Panc1 (cell line): ENCODE results near the gene GBA2. TPM values are rescaled to one million over a fixed set of nuclear protein-coding genes. Genes with fewer than 3 reads are reported as not detected.

Experiments used
- ATAC-seq: fragments of 200-7000 bp; cut with Tn5 transposase; 2 replicates; pipeline ENCODE4 v1.9.1; 2020; ENCODE audit warnings: mild to moderate bottlenecking, moderate library complexity
- BruUV-seq: library from RNA; stranded (reverse); fragments of 400-500 nt; replicated peaks from 2 replicates; lab custom pipeline; 2021; lab: Mats Ljungman, UMichigan
- CTCF ChIA-PET: fragments of 300-600 bp; sonication (Branson Sonifier 250); formaldehyde crosslinking; loops from one replicate; lab custom pipeline; 2022; ENCODE audit warnings: antibody characterized with exemption; lab: Charles Lee
- POLR2A ChIA-PET: fragments of 300-600 bp; sonication (Branson Sonifier 250); formaldehyde crosslinking; loops from one replicate; lab custom pipeline; 2022; ENCODE audit warnings: antibody characterized with exemption; lab: Charles Lee
- DNase-seq: peaks from one replicate; pipeline ENCODE4 v3.0.0-alpha.2; 2010; ENCODE audit warnings: low read depth, low spot score
- H3K27ac ChIP-seq: 2 replicates; pipeline ENCODE4 v1.5.1; 2011; ENCODE audit warnings: mild to moderate bottlenecking, low read length, inconsistent platforms
- H3K27me3 ChIP-seq: fragments of 200-500 bp; sonication (Bioruptor generic); 2 replicates; pipeline ENCODE4 v1.6.0; 2014; ENCODE audit warnings: low read length, inconsistent platforms; ENCODE audit not compliant: control insufficient read depth, insufficient read depth
- H3K36me3 ChIP-seq: fragments of 200-500 bp; sonication (Bioruptor generic); 2 replicates; pipeline ENCODE4 v1.5.1; 2014; ENCODE audit warnings: inconsistent platforms, mild to moderate bottlenecking, low read length, moderate library complexity; ENCODE audit not compliant: control insufficient read depth, insufficient read depth
- H3K4me1 ChIP-seq: 2 replicates; pipeline ENCODE4 v1.5.1; 2011; ENCODE audit warnings: inconsistent platforms, mild to moderate bottlenecking, low read length, moderate library complexity; ENCODE audit not compliant: control insufficient read depth, insufficient read depth
- H3K4me3 ChIP-seq, 2 experiments: 2 replicates each; pipeline ENCODE4 v1.5.1; 2011 to 2012; ENCODE audit warnings: low read depth in 2 of 2, low read length in 2 of 2, mild to moderate bottlenecking in 2 of 2, inconsistent platforms in 1 of 2, moderate library complexity in 1 of 2
- H3K9me3 ChIP-seq: fragments of 200-500 bp; sonication (Bioruptor generic); 2 replicates; pipeline ENCODE4 v1.5.1; 2014; ENCODE audit warnings: low read depth, mild to moderate bottlenecking, inconsistent platforms, low read length, moderate library complexity; ENCODE audit not compliant: control insufficient read depth, insufficient read depth
- CTCF ChIP-seq: fragments of 450-650 bp; IDR thresholded peaks from 2 replicates; pipeline ENCODE4 v1.5.1; 2017; ENCODE audit warnings: mild to moderate bottlenecking
- POLR2AphosphoS5 ChIP-seq: IDR thresholded peaks from 2 replicates; pipeline ENCODE4 v1.6.1; 2012; ENCODE audit warnings: mild to moderate bottlenecking, low read depth, low read length, moderate library complexity
- SIN3A ChIP-seq: IDR thresholded peaks from 2 replicates; pipeline ENCODE4 v1.6.1; 2012; ENCODE audit warnings: low read depth, mild to moderate bottlenecking, low read length, moderate library complexity, borderline replicate concordance; ENCODE audit not compliant: insufficient read depth
- TCF7L2 ChIP-seq: IDR thresholded peaks from 2 replicates; pipeline ENCODE4 v1.6.1; 2011; ENCODE audit warnings: mild to moderate bottlenecking, low read depth, low read length, inconsistent platforms
- in situ Hi-C: cut with HindIII; loops from 2 replicates; pipeline ENCODE4 v1.10.0; 2016; ENCODE audit warnings: low sequenced_read_pairs, low pct_unique_long_range_greater_than_20kb
- intact Hi-C: fragments of 100-400 bp; cut with micrococcal nuclease; formaldehyde crosslinking; loops from one replicate; pipeline ENCODE4 v1.10.0; 2022; ENCODE audit not compliant: unreplicated experiment
- total RNA-seq: library from RNA; stranded (reverse); gene quantifications from one replicate; pipeline ENCODE4 v1.2.1, GENCODE V29; 2021; ENCODE audit not compliant: unreplicated experiment
- TF ChIP-seq, protein P1 (sequence below), 2 experiments: IDR thresholded peaks; 2 replicates each; pipeline ENCODE4 v1.6.1; 2011 to 2012; ENCODE audit warnings: low read depth in 2 of 2, control low read depth in 1 of 2, low read length in 1 of 2, mild to moderate bottlenecking in 1 of 2, moderate library complexity in 1 of 2; ENCODE audit not compliant: insufficient read depth in 1 of 2

The GBA2 gene
- total RNA-seq, 1 experiment from 2014 or later = 109 TPM

- TF ChIP-seq, protein P1, sequence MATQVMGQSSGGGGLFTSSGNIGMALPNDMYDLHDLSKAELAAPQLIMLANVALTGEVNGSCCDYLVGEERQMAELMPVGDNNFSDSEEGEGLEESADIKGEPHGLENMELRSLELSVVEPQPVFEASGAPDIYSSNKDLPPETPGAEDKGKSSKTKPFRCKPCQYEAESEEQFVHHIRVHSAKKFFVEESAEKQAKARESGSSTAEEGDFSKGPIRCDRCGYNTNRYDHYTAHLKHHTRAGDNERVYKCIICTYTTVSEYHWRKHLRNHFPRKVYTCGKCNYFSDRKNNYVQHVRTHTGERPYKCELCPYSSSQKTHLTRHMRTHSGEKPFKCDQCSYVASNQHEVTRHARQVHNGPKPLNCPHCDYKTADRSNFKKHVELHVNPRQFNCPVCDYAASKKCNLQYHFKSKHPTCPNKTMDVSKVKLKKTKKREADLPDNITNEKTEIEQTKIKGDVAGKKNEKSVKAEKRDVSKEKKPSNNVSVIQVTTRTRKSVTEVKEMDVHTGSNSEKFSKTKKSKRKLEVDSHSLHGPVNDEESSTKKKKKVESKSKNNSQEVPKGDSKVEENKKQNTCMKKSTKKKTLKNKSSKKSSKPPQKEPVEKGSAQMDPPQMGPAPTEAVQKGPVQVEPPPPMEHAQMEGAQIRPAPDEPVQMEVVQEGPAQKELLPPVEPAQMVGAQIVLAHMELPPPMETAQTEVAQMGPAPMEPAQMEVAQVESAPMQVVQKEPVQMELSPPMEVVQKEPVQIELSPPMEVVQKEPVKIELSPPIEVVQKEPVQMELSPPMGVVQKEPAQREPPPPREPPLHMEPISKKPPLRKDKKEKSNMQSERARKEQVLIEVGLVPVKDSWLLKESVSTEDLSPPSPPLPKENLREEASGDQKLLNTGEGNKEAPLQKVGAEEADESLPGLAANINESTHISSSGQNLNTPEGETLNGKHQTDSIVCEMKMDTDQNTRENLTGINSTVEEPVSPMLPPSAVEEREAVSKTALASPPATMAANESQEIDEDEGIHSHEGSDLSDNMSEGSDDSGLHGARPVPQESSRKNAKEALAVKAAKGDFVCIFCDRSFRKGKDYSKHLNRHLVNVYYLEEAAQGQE (IDR thresholded peaks at IDR 0.05; ENCODE audit: insufficient read depth in 1 of 2, low read depth in 2 of 2, low read length in 1 of 2) = no peak
- TF ChIP-seq TCF7L2 (no peak), SIN3A (no peak), CTCF (no peak), POLR2AphosphoS5 (no peak)
- no peak overlapping the region for H3K27ac ChIP-seq
- intact Hi-C loops = no loop called here
- no peaks in the 10 kb centered on the region for H3K36me3 ChIP-seq
- no TSS peak for BruUV-seq
- ChIA-PET POLR2A (no interaction called here), CTCF (no interaction called here)
- H3K9me3 ChIP-seq = no peaks in the 10 kb centered on the region
- peaks cover 8% of the 10 kb centered on the region for H3K4me1 ChIP-seq
- DNase-seq = no peak
- H3K27me3 ChIP-seq = no peaks in the 10 kb centered on the region
- in situ Hi-C loops = no loop called here
- H3K4me3 ChIP-seq = no peak overlapping the region
- no peak for ATAC-seq
Measured at GRCh38 chr9:35769763-35770162, 20.7 kb upstream of the GBA2 start.

- CTCF ChIA-PET = no interaction called here
- no TSS peak for BruUV-seq
- H3K9me3 ChIP-seq = no peaks in the 10 kb centered on the region
- no peak for DNase-seq
- H3K4me1 ChIP-seq = peaks cover 8% of the 10 kb centered on the region
- no peak overlapping the region for H3K27ac ChIP-seq
- TF ChIP-seq, protein P1 (IDR thresholded peaks at IDR 0.05; ENCODE audit: insufficient read depth in 1 of 2, low read depth in 2 of 2, low read length in 1 of 2) = no peak
- TF ChIP-seq SIN3A (no peak), CTCF (no peak), TCF7L2 (no peak), POLR2AphosphoS5 (no peak)
- no peaks in the 10 kb centered on the region for H3K27me3 ChIP-seq
- in situ Hi-C loops (no loop called here), intact Hi-C loops (no loop called here)
- no peak for ATAC-seq
- POLR2A ChIA-PET = no interaction called here
- no peak overlapping the region for H3K4me3 ChIP-seq
- no peaks in the 10 kb centered on the region for H3K36me3 ChIP-seq
Measured at GRCh38 chr9:35767458-35767857, 18.4 kb upstream of the GBA2 start.
